H1 (cell line): ENCODE results near the gene NWD2. TPM values are rescaled to one million over a fixed set of nuclear protein-coding genes. Genes with fewer than 3 reads are reported as not detected.

Experiments
- CTCF ChIA-PET: fragments of 300-600 bp; sonication (Branson Sonifier 250); formaldehyde crosslinking; loops from one replicate; lab custom pipeline; 2021; ENCODE audit not compliant: partially characterized antibody; lab: Charles Lee
- POLR2A ChIA-PET: fragments of 300-600 bp; sonication (Branson Sonifier 250); formaldehyde crosslinking; loops from one replicate; lab custom pipeline; 2021; ENCODE audit warnings: inconsistent platforms; ENCODE audit not compliant: partially characterized antibody; lab: Charles Lee
- DNase-seq, 2 experiments: peaks; one replicate each; pipeline versions ENCODE4 v3.0.0 to v3.0.0-alpha.2; 2010 to 2022; ENCODE audit warnings: low spot score in 2 of 2, low read depth in 1 of 2, mixed read lengths in 1 of 2
- FAIRE-seq: peaks from 2 replicates; lab custom pipeline; 2011; peaks lifted over from hg19 to GRCh38; lab: Jason Lieb, UNC
- H2AFZ ChIP-seq: 2 replicates; pipeline ENCODE4 v1.8.1; 2012; ENCODE audit warnings: low read length, inconsistent platforms
- H2AK5ac ChIP-seq: 2 replicates; pipeline ENCODE4 v1.6.1; 2013; ENCODE audit warnings: low read depth, low read length
- H2BK120ac ChIP-seq: replicated peaks from 2 replicates; pipeline ENCODE3; 2013; ENCODE audit warnings: low read depth, low read length, inconsistent platforms
- H2BK12ac ChIP-seq: 2 replicates; pipeline ENCODE4 v1.6.1; 2013; ENCODE audit warnings: low read depth, low read length
- H2BK15ac ChIP-seq: 2 replicates; pipeline ENCODE4 v1.6.1; 2013; ENCODE audit warnings: low read length
- H2BK20ac ChIP-seq: 2 replicates; pipeline ENCODE4 v1.6.1; 2013; ENCODE audit warnings: low read length
- H2BK5ac ChIP-seq: 2 replicates; pipeline ENCODE4 v1.6.1; 2013; ENCODE audit warnings: low read depth, low read length
- H3K14ac ChIP-seq: 2 replicates; pipeline ENCODE4 v1.6.1; 2013; ENCODE audit warnings: inconsistent platforms; ENCODE audit not compliant: insufficient read length
- H3K18ac ChIP-seq: 2 replicates; pipeline ENCODE4 v1.6.1; 2013; ENCODE audit warnings: low read length; ENCODE audit errors: extremely low read depth
- H3K23ac ChIP-seq: 2 replicates; pipeline ENCODE4 v1.6.1; 2013; ENCODE audit warnings: inconsistent platforms; ENCODE audit not compliant: insufficient read length
- H3K23me2 ChIP-seq: 2 replicates; pipeline ENCODE4 v1.6.1; 2013; ENCODE audit warnings: low read depth, low read length
- H3K27ac ChIP-seq: 2 replicates; pipeline ENCODE4 v1.6.1; 2011; ENCODE audit warnings: low read depth, low read length, inconsistent platforms
- H3K27me3 ChIP-seq, 4 experiments: replicated peaks in 1 of 4; 1 replicate in 1 of 4; 2 replicates in 3 of 4; pipeline versions ENCODE4 v1.6.1 to v1.8.1; 2011 to 2013; ENCODE audit warnings: low read length in 3 of 4, mild to moderate bottlenecking in 3 of 4, inconsistent platforms in 2 of 4, mixed read lengths in 2 of 4, moderate library complexity in 1 of 4; ENCODE audit not compliant: control insufficient read depth in 3 of 4, insufficient read depth in 3 of 4; ENCODE audit errors: extremely low read depth in 1 of 4
- H3K36me3 ChIP-seq, 4 experiments: 2 replicates each; pipeline versions ENCODE4 v1.6.1 to v1.8.1; 2011 to 2013; ENCODE audit warnings: mild to moderate bottlenecking in 4 of 4, low read length in 3 of 4, moderate library complexity in 2 of 4, control low read depth in 1 of 4, inconsistent platforms in 1 of 4; ENCODE audit not compliant: insufficient read depth in 4 of 4, control insufficient read depth in 2 of 4
- H3K4ac ChIP-seq: replicated peaks from 2 replicates; pipeline ENCODE3; 2013; ENCODE audit warnings: low read length, low read depth, mixed read lengths, inconsistent platforms; ENCODE audit not compliant: insufficient read length
- H3K4me1 ChIP-seq, 4 experiments: replicated peaks in 1 of 4; 1 replicate in 1 of 4; 2 replicates in 3 of 4; pipeline versions ENCODE4 v1.6.1 to v1.8.1; 2011 to 2013; ENCODE audit warnings: low read length in 3 of 4, inconsistent platforms in 2 of 4, mixed read lengths in 1 of 4; ENCODE audit not compliant: insufficient read depth in 4 of 4, control insufficient read depth in 3 of 4
- H3K4me2 ChIP-seq, 2 experiments: 2 replicates each; pipeline versions ENCODE4 v1.6.1 to v1.8.1; 2011 to 2013; ENCODE audit warnings: low read depth in 2 of 2, low read length in 2 of 2, control low read depth in 1 of 2, inconsistent platforms in 1 of 2, mild to moderate bottlenecking in 1 of 2; ENCODE audit not compliant: insufficient read depth in 1 of 2
- H3K4me3 ChIP-seq, 4 experiments: fragments of 200-600, 300-600 bp in 1 of 4; sonication (generic), shearing (Covaris generic), sonication (Bioruptor Twin) in 1 of 4; 2 replicates each; pipeline versions ENCODE4 v1.5.1 to v1.8.1; 2011 to 2016; ENCODE audit warnings: low read length in 4 of 4, low read depth in 3 of 4, control low read depth in 2 of 4, inconsistent platforms in 2 of 4, mild to moderate bottlenecking in 2 of 4, mixed read lengths in 1 of 4, moderate library complexity in 1 of 4; ENCODE audit not compliant: insufficient read depth in 2 of 4; ENCODE audit errors: extremely low read depth in 1 of 4
- H3K56ac ChIP-seq: replicated peaks from 2 replicates; pipeline ENCODE3; 2013; ENCODE audit warnings: low read depth, mild to moderate bottlenecking, mixed read lengths, low read length, inconsistent platforms; ENCODE audit not compliant: insufficient read length
- H3K79me1 ChIP-seq: 2 replicates; pipeline ENCODE4 v1.6.1; 2013; ENCODE audit warnings: low read depth, low read length, control low read depth
- H3K79me2 ChIP-seq, 2 experiments: 2 replicates each; pipeline versions ENCODE4 v1.6.1 to v1.8.1; 2012 to 2013; ENCODE audit warnings: low read length in 2 of 2, mild to moderate bottlenecking in 2 of 2, inconsistent platforms in 1 of 2; ENCODE audit not compliant: insufficient read depth in 2 of 2, control insufficient read depth in 1 of 2
- H3K9ac ChIP-seq, 4 experiments: replicated peaks in 1 of 4; 1 replicate in 1 of 4; 2 replicates in 3 of 4; pipeline versions ENCODE4 v1.6.1 to v1.8.1; 2011 to 2013; ENCODE audit warnings: low read depth in 3 of 4, low read length in 3 of 4, control low read depth in 2 of 4, mild to moderate bottlenecking in 2 of 4, moderate library complexity in 2 of 4, inconsistent platforms in 1 of 4; ENCODE audit errors: extremely low read depth in 1 of 4
- H3K9me3 ChIP-seq, 2 experiments: 2 replicates each; pipeline versions ENCODE4 v1.6.1 to v1.8.1; 2012 to 2013; ENCODE audit warnings: mild to moderate bottlenecking in 2 of 2, moderate library complexity in 2 of 2, control low read depth in 1 of 2, inconsistent platforms in 1 of 2, low read depth in 1 of 2, low read length in 1 of 2, mixed read lengths in 1 of 2; ENCODE audit not compliant: insufficient read depth in 2 of 2
- H4K20me1 ChIP-seq, 2 experiments: replicated peaks in 1 of 2; 2 replicates each; pipeline versions ENCODE3 to v1.8.1; 2011 to 2013; ENCODE audit warnings: inconsistent platforms in 2 of 2, low read length in 2 of 2, mild to moderate bottlenecking in 1 of 2; ENCODE audit not compliant: insufficient read depth in 2 of 2, control insufficient read depth in 1 of 2
- H4K5ac ChIP-seq: 2 replicates; pipeline ENCODE4 v1.6.1; 2013; ENCODE audit warnings: low read length, low read depth, mixed read lengths, inconsistent platforms; ENCODE audit not compliant: insufficient read length
- H4K8ac ChIP-seq: 2 replicates; pipeline ENCODE4 v1.8.0; 2013; ENCODE audit warnings: mild to moderate bottlenecking, moderate library complexity, low read length, inconsistent platforms; ENCODE audit not compliant: insufficient read depth; ENCODE audit errors: extremely low read depth
- H4K91ac ChIP-seq: replicated peaks from 2 replicates; pipeline ENCODE3; 2013; ENCODE audit warnings: low read length, mixed read lengths, inconsistent platforms; ENCODE audit not compliant: insufficient read length
- ASH2L ChIP-seq: fragments of 200-600, 300-600 bp; sonication (generic); IDR thresholded peaks from one replicate; pipeline ENCODE4 v1.7.1; 2017; ENCODE audit warnings: low read length
- BACH1 ChIP-seq: IDR thresholded peaks from 2 replicates; pipeline ENCODE4 v1.6.1; 2012; ENCODE audit warnings: low read length, improper control_type of control experiment
- CBX5 ChIP-seq: fragments of 300-800, 300-1000 bp; sonication (generic); IDR thresholded peaks from 2 replicates; pipeline ENCODE4 v1.7.1; 2016; ENCODE audit warnings: antibody characterized with exemption, low read length, low read depth
- CHD2 ChIP-seq: IDR thresholded peaks from 2 replicates; pipeline ENCODE4 v1.6.1; 2012; ENCODE audit warnings: low read length, improper control_type of control experiment
- HDAC6 ChIP-seq: IDR thresholded peaks from one replicate; pipeline ENCODE4 v1.7.1; 2012; ENCODE audit warnings: low read depth, mild to moderate bottlenecking, inconsistent platforms, low read length, moderate library complexity
- JUND ChIP-seq: IDR thresholded peaks from 2 replicates; pipeline ENCODE4 v1.6.1; 2011; ENCODE audit warnings: mild to moderate bottlenecking, improper control_type of control experiment, low read length
- RAD21 ChIP-seq, 2 experiments: IDR thresholded peaks in 1 of 2; conservative IDR thresholded peaks in 1 of 2; 2 replicates each; pipeline ENCODE4 v1.6.1; 2011; ENCODE audit warnings: low read depth in 2 of 2, low read length in 2 of 2, improper control_type of control experiment in 1 of 2, inconsistent platforms in 1 of 2, mild to moderate bottlenecking in 1 of 2, moderate library complexity in 1 of 2
- SAP30 ChIP-seq: fragments of 300-600 bp; sonication (generic); IDR thresholded peaks from 2 replicates; pipeline ENCODE4 v1.7.1; 2012; ENCODE audit warnings: low read length, moderate library complexity, mild to moderate bottlenecking, inconsistent platforms; ENCODE audit not compliant: insufficient read depth, insufficient replicate concordance
- SIX5 ChIP-seq: IDR thresholded peaks from 2 replicates; pipeline ENCODE4 v1.6.1; 2011; ENCODE audit warnings: mild to moderate bottlenecking, low read depth, low read length
- WGBS, 2 experiments: shearing (Covaris generic) in 1 of 2; methylation state at CpG; one replicate each; pipeline versions ENCODE4 v1.1.6 to v1.1.7; 2013 to 2015; ENCODE audit warnings: low lambda C conversion rate in 2 of 2, mixed read lengths in 2 of 2, inconsistent platforms in 1 of 2, low coverage in 1 of 2, missing lambda C conversion rate in 1 of 2; ENCODE audit not compliant: insufficient replicate concordance in 2 of 2, insufficient coverage in 1 of 2, insufficient read length in 1 of 2; ENCODE audit errors: extremely low coverage in 1 of 2, missing lambda C conversion rate in 1 of 2; 5-methylcytosine and 5-hydroxymethylcytosine counted together
- polyA plus RNA-seq, 7 experiments: library from polyadenylated mRNA; depleted of rRNA in 3 of 7; stranded (reverse) in 5 of 7; unstranded in 2 of 7; fragments of >200 nt in 5 of 7; fragments of 200-250 nt in 2 of 7; gene quantifications; 1 replicate in 5 of 7; 2 replicates in 1 of 7; 4 replicates in 1 of 7; pipeline versions ENCODE4 v1.2.1 to v1.2.3, GENCODE V29; 2011 to 2013; ENCODE audit warnings: missing spikeins in 2 of 7, mixed read lengths in 2 of 7
- total RNA-seq: library from RNA; stranded (reverse); fragmentation: NEBNext Ultra II Directional; extraction: Animal tissue kit (Norgen Biotek cat#: 25700); gene quantifications from 2 replicates; pipeline ENCODE4 v1.2.1, GENCODE V29; 2021
- TF ChIP-seq, protein P1 (sequence below): IDR thresholded peaks from 2 replicates; pipeline ENCODE4 v1.6.1; 2011; ENCODE audit warnings: low read length, improper control_type of control experiment

NWD2 gene
- total and polyA plus RNA-seq, 2 of the 8 experiments (the other 6 are each of a cell fraction or from before 2014, with no cell fraction given) = under 0.01 TPM; not detected in 1

DNA sequence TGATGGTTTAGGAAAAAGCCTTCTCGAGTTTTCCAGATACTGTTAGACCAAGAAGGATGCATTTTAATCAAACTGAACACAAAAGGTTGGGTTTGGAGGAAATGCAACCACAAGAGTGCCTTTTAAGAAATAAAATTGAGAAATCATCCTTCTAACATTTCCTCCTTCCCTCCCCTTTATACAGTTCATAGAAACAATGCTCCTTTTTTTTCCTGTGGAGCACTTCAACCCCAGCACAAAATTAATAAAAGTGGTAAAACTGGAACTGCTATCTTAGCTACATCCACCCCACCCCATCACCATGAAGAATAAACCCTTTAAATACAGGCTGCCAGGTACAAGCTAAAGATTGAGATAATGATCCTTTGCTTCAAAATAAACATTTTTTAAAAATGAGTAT lies 230.5 kb downstream of the NWD2 start:
- no peak overlapping the region for H3K27ac ChIP-seq
- no peak overlapping the region for H3K18ac ChIP-seq
- no peaks in the 10 kb centered on the region for H3K79me2 ChIP-seq
- FAIRE-seq (no peak), DNase-seq (no peak)
- no peak overlapping the region for H3K4ac ChIP-seq
- H3K14ac ChIP-seq = no peak overlapping the region
- no peak overlapping the region for H3K9ac ChIP-seq
- no peak overlapping the region for H2AK5ac ChIP-seq
- H4K91ac ChIP-seq = no peak overlapping the region
- no peak overlapping the region for H4K8ac ChIP-seq
- H2BK15ac ChIP-seq = no peak overlapping the region
- POLR2A ChIA-PET = no interaction called here
- no peak overlapping the region for H3K23ac ChIP-seq
- CTCF ChIA-PET = interaction anchor here (1.0 to 1.9 kb wide), 4 partner anchors 10 to 116 kb away, joined by 3 to 7 read pairs (median 3); a partner anchor contains a TSS
- no peaks in the 10 kb centered on the region for H3K27me3 ChIP-seq
- no peak overlapping the region for H3K56ac ChIP-seq
- no peak overlapping the region for H2BK5ac ChIP-seq
- H2BK120ac ChIP-seq = no peak overlapping the region
- no peak overlapping the region for H4K5ac ChIP-seq
- WGBS, 2 experiments = 80% methylated on average over 1 of the region's 1 CpG; no CpG with 5 or more reads in 1 of the 2 experiments
- no peak overlapping the region for H3K4me2 ChIP-seq
- no peaks in the 10 kb centered on the region for H3K79me1 ChIP-seq
- H3K36me3 ChIP-seq = no peaks in the 10 kb centered on the region
- H3K4me3 ChIP-seq = no peak overlapping the region
- H3K4me1 ChIP-seq = no peaks in the 10 kb centered on the region
- no peaks in the 10 kb centered on the region for H3K23me2 ChIP-seq
- H3K9me3 ChIP-seq = no peaks in the 10 kb centered on the region
- no peak for TF ChIP-seq JUND
- no peak for TF ChIP-seq RAD21 (IDR thresholded peaks at IDR 0.05 in 1 of 2, conservative IDR thresholded peaks at IDR 0.05 in 1 of 2; ENCODE audit: low read depth in 2 of 2, low read length in 2 of 2)
- TF ChIP-seq SIX5 = no peak
- no peak for TF ChIP-seq CHD2
- TF ChIP-seq ASH2L = no peak
- no peak for TF ChIP-seq CBX5
- TF ChIP-seq BACH1 = no peak
- TF ChIP-seq HDAC6 = no peak
- TF ChIP-seq, protein P1, sequence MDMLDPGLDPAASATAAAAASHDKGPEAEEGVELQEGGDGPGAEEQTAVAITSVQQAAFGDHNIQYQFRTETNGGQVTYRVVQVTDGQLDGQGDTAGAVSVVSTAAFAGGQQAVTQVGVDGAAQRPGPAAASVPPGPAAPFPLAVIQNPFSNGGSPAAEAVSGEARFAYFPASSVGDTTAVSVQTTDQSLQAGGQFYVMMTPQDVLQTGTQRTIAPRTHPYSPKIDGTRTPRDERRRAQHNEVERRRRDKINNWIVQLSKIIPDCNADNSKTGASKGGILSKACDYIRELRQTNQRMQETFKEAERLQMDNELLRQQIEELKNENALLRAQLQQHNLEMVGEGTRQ = no peak
- TF ChIP-seq SAP30 = no peak
- peaks cover 0 to 2% of the 10 kb centered on the region in 2 experiments for H4K20me1 ChIP-seq
- H2AFZ ChIP-seq = no peak overlapping the region
- no peak overlapping the region for H2BK20ac ChIP-seq
- no peak overlapping the region for H2BK12ac ChIP-seq
